SK-N-SH (cell line): ENCODE measurements around the gene PLG. TPM values are rescaled to one million over a fixed set of nuclear protein-coding genes. Genes with fewer than 3 reads are reported as not detected.
"Not testable (repeated sequence)": the region's sequence is repeated elsewhere in the genome, so short reads cannot be mapped to it uniquely, and the experiment has no call there.

Experiments used
- CTCF ChIA-PET: fragments of 300-600, 350-600 bp; formaldehyde crosslinking; extraction: SDS; loops from one replicate; lab custom pipeline; 2021; lab: Yijun Ruan, JAX
- POLR2A ChIA-PET: fragments of 350-600 bp; sonication (Branson Sonifier 250); formaldehyde crosslinking; extraction: SDS; loops from one replicate; lab custom pipeline; 2020; ENCODE audit warnings: antibody characterized with exemption, inconsistent platforms; lab: Yijun Ruan, JAX
- DNase-seq: peaks from one replicate; pipeline ENCODE4 v3.0.0; 2012
- H2AFZ ChIP-seq: fragments of 200-600 bp; sonication (generic); 2 replicates; pipeline ENCODE4 v1.8.1; 2016; ENCODE audit warnings: antibody characterized with exemption, mild to moderate bottlenecking, low read depth
- H3F3A ChIP-seq: fragments of 200-600 bp; sonication (generic); replicated peaks from 2 replicates; pipeline ENCODE3; 2016; ENCODE audit warnings: antibody characterized with exemption, mild to moderate bottlenecking; ENCODE audit not compliant: insufficient read depth
- H3K27ac ChIP-seq, 2 experiments: fragments of 200-500 bp in 1 of 2; fragments of 200-600 bp in 1 of 2; sonication (Bioruptor generic) in 1 of 2; sonication (generic), shearing (Covaris generic) in 1 of 2; 2 replicates each; pipeline versions ENCODE4 v1.5.1 to v1.6.1; 2014 to 2016; ENCODE audit warnings: low read depth in 2 of 2, inconsistent platforms in 1 of 2, low read length in 1 of 2, mild to moderate bottlenecking in 1 of 2, mixed read lengths in 1 of 2
- H3K27me3 ChIP-seq: fragments of 200-600 bp; sonication (generic), shearing (Covaris generic); 2 replicates; pipeline ENCODE4 v1.6.1; 2016; ENCODE audit warnings: mixed run types; ENCODE audit not compliant: insufficient read depth
- H3K36me3 ChIP-seq, 2 experiments: fragments of 200-500 bp in 1 of 2; fragments of 200-600 bp in 1 of 2; sonication (Bioruptor generic) in 1 of 2; sonication (generic) in 1 of 2; replicated peaks in 1 of 2; 2 replicates each; pipeline versions ENCODE3 to v1.5.1; 2014 to 2016; ENCODE audit warnings: low read length in 1 of 2, mild to moderate bottlenecking in 1 of 2; ENCODE audit not compliant: insufficient read depth in 2 of 2, control insufficient read depth in 1 of 2
- H3K4me1 ChIP-seq, 2 experiments: fragments of 200-500 bp in 1 of 2; fragments of 200-600 bp in 1 of 2; sonication (Bioruptor generic) in 1 of 2; sonication (generic), shearing (Covaris generic) in 1 of 2; 2 replicates each; pipeline versions ENCODE4 v1.5.1 to v1.6.1; 2014 to 2016; ENCODE audit warnings: low read depth in 1 of 2, low read length in 1 of 2, mixed run types in 1 of 2; ENCODE audit not compliant: insufficient read depth in 2 of 2, control insufficient read depth in 1 of 2
- H3K4me2 ChIP-seq: fragments of 200-600 bp; sonication (generic), shearing (Covaris generic); 2 replicates; pipeline ENCODE4 v1.6.1; 2017; ENCODE audit warnings: mixed run types
- H3K4me3 ChIP-seq, 2 experiments: fragments of 200-500 bp in 1 of 2; fragments of 200-600 bp in 1 of 2; sonication (Bioruptor generic) in 1 of 2; sonication (generic), shearing (Covaris generic) in 1 of 2; 2 replicates each; pipeline versions ENCODE4 v1.5.1 to v1.8.1; 2014 to 2016; ENCODE audit warnings: low read depth in 2 of 2, inconsistent platforms in 1 of 2, low read length in 1 of 2, mild to moderate bottlenecking in 1 of 2, mixed read lengths in 1 of 2, moderate library complexity in 1 of 2
- H3K79me2 ChIP-seq: fragments of 200-600 bp; sonication (generic); 2 replicates; pipeline ENCODE4 v1.8.1; 2017; ENCODE audit warnings: mild to moderate bottlenecking; ENCODE audit not compliant: insufficient read depth
- H3K9ac ChIP-seq: fragments of 200-600 bp; sonication (generic); 2 replicates; pipeline ENCODE4 v1.6.1; 2017; ENCODE audit warnings: mixed run types
- H3K9me2 ChIP-seq: fragments of 200-600 bp; sonication (generic); 2 replicates; pipeline ENCODE4 v1.6.1; 2017; ENCODE audit warnings: mixed run types
- H3K9me3 ChIP-seq: fragments of 200-600 bp; sonication (generic); 2 replicates; pipeline ENCODE4 v1.6.1; 2017; ENCODE audit warnings: mixed run types, mild to moderate bottlenecking, moderate library complexity
- H4K20me1 ChIP-seq: fragments of 200-600 bp; sonication (generic); 2 replicates; pipeline ENCODE4 v1.6.1; 2017; ENCODE audit warnings: mild to moderate bottlenecking, mixed run types; ENCODE audit not compliant: insufficient read depth
- CTCF ChIP-seq: fragments of 200-600 bp; sonication (generic); IDR thresholded peaks from 2 replicates; pipeline ENCODE4 v1.6.1; 2017; ENCODE audit warnings: antibody characterized with exemption, mild to moderate bottlenecking, moderate library complexity
- FOXM1 ChIP-seq: IDR thresholded peaks from 2 replicates; pipeline ENCODE4 v1.4.0; 2012; ENCODE audit warnings: low read depth, mild to moderate bottlenecking
- JUND ChIP-seq: IDR thresholded peaks from 2 replicates; pipeline ENCODE4 v1.4.0; 2012
- MAX ChIP-seq: IDR thresholded peaks from 2 replicates; pipeline ENCODE4 v1.4.0; 2012; ENCODE audit warnings: low read depth
- MEF2A ChIP-seq: IDR thresholded peaks from 2 replicates; pipeline ENCODE4 v1.4.0; 2012; ENCODE audit warnings: low read depth, borderline replicate concordance
- MXI1 ChIP-seq: IDR thresholded peaks from 2 replicates; pipeline ENCODE4 v1.6.1; 2012; ENCODE audit warnings: mild to moderate bottlenecking, low read depth, low read length, improper control_type of control experiment
- RAD21 ChIP-seq: IDR thresholded peaks from 2 replicates; pipeline ENCODE4 v1.6.1; 2012; ENCODE audit warnings: mild to moderate bottlenecking, low read length
- SMC3 ChIP-seq: IDR thresholded peaks from 2 replicates; pipeline ENCODE4 v1.6.1; 2012; ENCODE audit warnings: low read depth, low read length, improper control_type of control experiment
- TCF12 ChIP-seq: IDR thresholded peaks from 2 replicates; pipeline ENCODE4 v1.4.0; 2012
- TEAD4 ChIP-seq: IDR thresholded peaks from 2 replicates; pipeline ENCODE4 v1.4.0; 2012; ENCODE audit warnings: mild to moderate bottlenecking, borderline replicate concordance; ENCODE audit not compliant: insufficient read depth
- YY1 ChIP-seq: IDR thresholded peaks from 2 replicates; pipeline ENCODE4 v1.4.0; 2012; ENCODE audit warnings: low read depth, mild to moderate bottlenecking
- WGBS: methylation state at CpG from one replicate; pipeline ENCODE4 v1.1.6; 2017; ENCODE audit warnings: low lambda C conversion rate; 5-methylcytosine and 5-hydroxymethylcytosine counted together
- polyA plus RNA-seq, 3 experiments: library from polyadenylated mRNA; depleted of rRNA; stranded (reverse); fragments of >200 nt; gene quantifications; 2 replicates each; pipeline ENCODE4 v1.2.3, GENCODE V29; 2012
- TF ChIP-seq, protein P1 (sequence below): fragments of 150-350 bp; IDR thresholded peaks from 2 replicates; pipeline ENCODE4 v1.6.1; 2016; ENCODE audit warnings: mild to moderate bottlenecking, low read depth, low read length
- TF ChIP-seq, protein P2 (sequence below): IDR thresholded peaks from 2 replicates; pipeline ENCODE4 v1.4.0; 2012; ENCODE audit warnings: low read depth, borderline replicate concordance

The PLG gene
- polyA plus RNA-seq, 1 of the 3 experiments (the other 2 are of a cell fraction) = not detected

- CTCF ChIA-PET = interaction anchor here (0.6 to 1.8 kb wide), 3 partner anchors 8 to 17 kb away, joined by 3 to 11 read pairs (median 3); no protein-coding TSS in a partner anchor
- Histone ChIP-seq H3K4me2 (no peak overlapping the region), H3K79me2 (no peaks in the 10 kb centered on the region)
- no peak for TF ChIP-seq MXI1
- TF ChIP-seq SMC3 = no peak
- TF ChIP-seq YY1 = no peak
- no peak for TF ChIP-seq TEAD4
- TF ChIP-seq, protein P1, sequence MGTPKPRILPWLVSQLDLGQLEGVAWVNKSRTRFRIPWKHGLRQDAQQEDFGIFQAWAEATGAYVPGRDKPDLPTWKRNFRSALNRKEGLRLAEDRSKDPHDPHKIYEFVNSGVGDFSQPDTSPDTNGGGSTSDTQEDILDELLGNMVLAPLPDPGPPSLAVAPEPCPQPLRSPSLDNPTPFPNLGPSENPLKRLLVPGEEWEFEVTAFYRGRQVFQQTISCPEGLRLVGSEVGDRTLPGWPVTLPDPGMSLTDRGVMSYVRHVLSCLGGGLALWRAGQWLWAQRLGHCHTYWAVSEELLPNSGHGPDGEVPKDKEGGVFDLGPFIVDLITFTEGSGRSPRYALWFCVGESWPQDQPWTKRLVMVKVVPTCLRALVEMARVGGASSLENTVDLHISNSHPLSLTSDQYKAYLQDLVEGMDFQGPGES = no peak
- no peak for TF ChIP-seq JUND
- TF ChIP-seq MEF2A = no peak
- TF ChIP-seq RAD21 = peak; percentile 25; the same call in 1 of the 2 replicates
- TF ChIP-seq, protein P2, sequence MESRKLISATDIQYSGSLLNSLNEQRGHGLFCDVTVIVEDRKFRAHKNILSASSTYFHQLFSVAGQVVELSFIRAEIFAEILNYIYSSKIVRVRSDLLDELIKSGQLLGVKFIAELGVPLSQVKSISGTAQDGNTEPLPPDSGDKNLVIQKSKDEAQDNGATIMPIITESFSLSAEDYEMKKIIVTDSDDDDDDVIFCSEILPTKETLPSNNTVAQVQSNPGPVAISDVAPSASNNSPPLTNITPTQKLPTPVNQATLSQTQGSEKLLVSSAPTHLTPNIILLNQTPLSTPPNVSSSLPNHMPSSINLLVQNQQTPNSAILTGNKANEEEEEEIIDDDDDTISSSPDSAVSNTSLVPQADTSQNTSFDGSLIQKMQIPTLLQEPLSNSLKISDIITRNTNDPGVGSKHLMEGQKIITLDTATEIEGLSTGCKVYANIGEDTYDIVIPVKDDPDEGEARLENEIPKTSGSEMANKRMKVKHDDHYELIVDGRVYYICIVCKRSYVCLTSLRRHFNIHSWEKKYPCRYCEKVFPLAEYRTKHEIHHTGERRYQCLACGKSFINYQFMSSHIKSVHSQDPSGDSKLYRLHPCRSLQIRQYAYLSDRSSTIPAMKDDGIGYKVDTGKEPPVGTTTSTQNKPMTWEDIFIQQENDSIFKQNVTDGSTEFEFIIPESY = no peak
- no peak for TF ChIP-seq FOXM1
- TF ChIP-seq CTCF = peak; percentile 28
- no peak for TF ChIP-seq TCF12
- TF ChIP-seq MAX = no peak
- TF ChIP-seq, all 33 proteins: peak for 2
- no peaks in the 10 kb centered on the region for H3K9me3 ChIP-seq
- peaks cover 6% of the 10 kb centered on the region for H3K27me3 ChIP-seq
- H2AFZ ChIP-seq = no peak overlapping the region
- H3K27ac ChIP-seq = no peak overlapping the region
- H3F3A ChIP-seq = no peaks in the 10 kb centered on the region
- no peak overlapping the region for H3K9ac ChIP-seq
- no peaks in the 10 kb centered on the region for H3K4me1 ChIP-seq
- peak overlapping the region in 1 of 2 experiments; percentile 32; a peak in 1 of 4 replicates for H3K4me3 ChIP-seq
- DNase-seq = no peak
- H4K20me1 ChIP-seq = no peaks in the 10 kb centered on the region
- 20% methylated on average over 4 of the region's 5 CpGs for WGBS
- no peaks in the 10 kb centered on the region for H3K9me2 ChIP-seq
- no peaks in the 10 kb centered on the region for H3K36me3 ChIP-seq
- POLR2A ChIA-PET = no interaction called here
These were observed 48.2 kb downstream of the PLG start for GRCh38 chr6:160750276-160750689.

DNA sequence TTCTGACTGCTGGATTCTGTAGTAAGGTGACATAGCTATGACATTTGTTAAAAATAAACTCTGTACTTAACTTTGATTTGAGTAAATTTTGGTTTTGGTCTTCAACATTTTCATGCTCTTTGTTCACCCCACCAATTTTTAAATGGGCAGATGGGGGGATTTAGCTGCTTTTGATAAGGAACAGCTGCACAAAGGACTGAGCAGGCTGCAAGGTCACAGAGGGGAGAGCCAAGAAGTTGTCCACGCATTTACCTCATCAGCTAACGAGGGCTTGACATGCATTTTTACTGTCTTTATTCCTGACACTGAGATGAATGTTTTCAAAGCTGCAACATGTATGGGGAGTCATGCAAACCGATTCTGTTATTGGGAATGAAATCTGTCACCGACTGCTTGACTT is 51.2 kb downstream of the PLG start:
- H3K4me2 ChIP-seq, POLR2A ChIA-PET, H3K4me3 ChIP-seq, H3K9ac ChIP-seq, H3K27me3 ChIP-seq, H3K27ac ChIP-seq, H3K9me2 ChIP-seq, H3F3A ChIP-seq, H3K4me1 ChIP-seq, H3K9me3 ChIP-seq, H3K36me3 ChIP-seq, DNase-seq, H3K79me2 ChIP-seq, H2AFZ ChIP-seq, H4K20me1 ChIP-seq: not testable (repeated sequence)
- CTCF ChIA-PET = interaction anchor here (1.2 kb wide), 1 partner anchor 19 kb away, joined by 3 read pairs; no protein-coding TSS in a partner anchor
- WGBS = 0% methylated on average over 4 of the region's 4 CpGs
